ENCODE results near the gene HOXB4. TPM values are rescaled to one million over a fixed set of nuclear protein-coding genes. Genes with fewer than 3 reads are reported as not detected.

The HOXB4 gene
- polyA plus RNA-seq, 4 donors = 3.5 to 20.3 (median 11.4) TPM

- DNase-seq (ENCODE audit: low read depth in 4 of 4, low spot score in 3 of 4) = peak in 1 of 4 donors; percentile 68
These were observed 37.2 kb upstream of the HOXB4 start, which contains the start of gene HOXB8 for GRCh38 chr17:48615047-48615962. Gene HOXB8 (minus strand): TSS chr17:48615292. CDS start chr17:48614704, 588 bp downstream.

- DNase-seq (ENCODE audit: low read depth in 4 of 4, low spot score in 3 of 4) = peak in 1 of 4 donors; percentile 25
These were observed 35.9 kb upstream of the HOXB4 start for GRCh38 chr17:48613862-48614694.

- no peak for DNase-seq (ENCODE audit: low read depth in 4 of 4, low spot score in 3 of 4)
These were observed 34.9 kb upstream of the HOXB4 start for GRCh38 chr17:48612854-48613691.

GRCh38 chr17:48612456-48612853 is 34.3 kb upstream of the HOXB4 start:
- DNase-seq (ENCODE audit: low read depth in 4 of 4, low spot score in 3 of 4) = no peak

GRCh38 chr17:48611681-48612455 is 33.7 kb upstream of the HOXB4 start:
- DNase-seq (ENCODE audit: low read depth in 4 of 4, low spot score in 3 of 4) = peak in 1 of 4 donors; percentile 82

GRCh38 chr17:48611213-48611612 is 33.1 kb upstream of the HOXB4 start:
- DNase-seq (ENCODE audit: low read depth in 4 of 4, low spot score in 3 of 4) = no peak

- no peak for DNase-seq (ENCODE audit: low read depth in 4 of 4, low spot score in 3 of 4)
These were observed 32.4 kb upstream of the HOXB4 start, which contains the start of gene HOXB7 for GRCh38 chr17:48610282-48611211. Gene HOXB7 (minus strand): TSS chr17:48611017. CDS start chr17:48610918, 99 bp downstream.

- DNase-seq (ENCODE audit: low read depth in 4 of 4, low spot score in 3 of 4) = no peak
These were observed 31.7 kb upstream of the HOXB4 start for GRCh38 chr17:48609759-48610281.

GRCh38 chr17:48609033-48609432 is 30.9 kb upstream of the HOXB4 start:
- no peak for DNase-seq (ENCODE audit: low read depth in 4 of 4, low spot score in 3 of 4)

GRCh38 chr17:48608494-48608834 is 30.3 kb upstream of the HOXB4 start:
- no peak for DNase-seq (ENCODE audit: low read depth in 4 of 4, low spot score in 3 of 4)

GRCh38 chr17:48606892-48607614 is 28.9 kb upstream of the HOXB4 start:
- no peak for DNase-seq (ENCODE audit: low read depth in 4 of 4, low spot score in 3 of 4)

GRCh38 chr17:48605991-48606891 is 28.1 kb upstream of the HOXB4 start:
- no peak for DNase-seq (ENCODE audit: low read depth in 4 of 4, low spot score in 3 of 4)

GRCh38 chr17:48605409-48605919 is 27.3 kb upstream of the HOXB4 start:
- no peak for DNase-seq (ENCODE audit: low read depth in 4 of 4, low spot score in 3 of 4)

- peak in 1 of 4 donors; percentile 88 for DNase-seq (ENCODE audit: low read depth in 4 of 4, low spot score in 3 of 4)
These were observed 26.7 kb upstream of the HOXB4 start, which contains the start of gene HOXB6 for GRCh38 chr17:48604770-48605329. Gene HOXB6 (minus strand): TSS chr17:48604986. CDS start chr17:48598150, 6,836 bp downstream.

- no peak for DNase-seq (ENCODE audit: low read depth in 4 of 4, low spot score in 3 of 4)
These were observed 26.0 kb upstream of the HOXB4 start for GRCh38 chr17:48603959-48604769.
